ENCODE results near the gene GLIS1. TPM values are rescaled to one million over a fixed set of nuclear protein-coding genes. Genes with fewer than 3 reads are reported as not detected.

Gene GLIS1
- total and polyA plus RNA-seq, 8 donors, result 0.20 to 4.8 (median 0.55) TPM; not detected in 1

GRCh38 chr1:53560581-53561502 lies 178.1 kb downstream of the GLIS1 start:
- 83 to 91% (median 87%) methylated on average over 12 to 15 of the region's 15 CpGs for WGBS, 5 donors
- Histone ChIP-seq H3K4me3 (no peak overlapping the region), H3K36me3 (no peaks in the 10 kb centered on the region), H3K27ac (no peak overlapping the region), H3K9me3 (no peaks in the 10 kb centered on the region), H3K4me1 (peaks cover 0 to 7% (median 0%) of the 10 kb centered on the region in 4 donors), H3K27me3 (peaks cover 0 to 3% (median 0%) of the 10 kb centered on the region in 3 donors)
- DNase-seq, result no peak
- intact Hi-C loops (cut with DNase I; ENCODE audit: low total_unique reads), result no loop called here
- TF ChIP-seq POLR2A (IDR thresholded peaks at IDR 0.05) (no peak), EP300 (IDR thresholded peaks at IDR 0.05) (no peak), POLR2AphosphoS5 (IDR thresholded peaks at IDR 0.05) (no peak), CTCF (IDR thresholded peaks at IDR 0.05) (no peak)

DNA sequence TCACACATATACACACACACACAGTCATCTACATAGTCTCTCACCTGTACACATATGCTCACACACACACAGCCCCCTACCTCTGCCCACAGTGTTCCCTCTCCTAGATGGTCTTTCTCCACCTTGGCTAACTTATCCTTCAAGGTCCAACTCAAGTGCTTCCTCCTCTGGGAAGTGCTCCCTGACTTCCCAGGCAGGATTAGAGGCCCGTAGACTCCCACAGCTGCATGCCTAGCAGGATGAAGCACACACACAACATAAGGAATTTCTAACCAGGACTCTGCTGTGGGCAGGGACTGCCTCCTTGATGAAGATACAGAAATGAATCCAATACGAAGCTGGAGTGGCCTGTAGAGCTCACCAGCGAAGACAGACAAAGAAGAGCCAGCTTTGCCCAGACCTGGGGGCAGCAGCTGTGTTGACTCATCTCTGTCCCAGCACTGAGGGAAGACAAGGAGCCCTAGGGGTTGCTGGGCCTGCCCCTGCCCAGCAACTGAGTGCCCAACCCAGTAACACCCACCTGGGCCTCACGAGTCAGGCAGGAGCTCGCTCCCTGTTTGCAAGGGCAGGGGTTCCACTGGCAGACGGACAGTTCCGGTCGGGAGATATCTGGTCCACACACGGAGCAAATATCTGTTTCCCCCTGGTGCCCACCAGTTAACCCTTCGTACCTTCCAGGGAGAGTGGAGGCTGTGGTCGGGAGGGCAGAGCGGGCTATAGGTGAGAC lies 178.9 kb downstream of the GLIS1 start:
- Histone ChIP-seq H3K27me3 (peaks cover 0 to 3% (median 0%) of the 10 kb centered on the region in 3 donors), H3K36me3 (no peaks in the 10 kb centered on the region), H3K4me1 (peaks cover 0 to 7% (median 0%) of the 10 kb centered on the region in 4 donors), H3K9me3 (no peaks in the 10 kb centered on the region), H3K4me3 (no peak overlapping the region), H3K27ac (no peak overlapping the region)
- no peak for DNase-seq
- no peak for TF ChIP-seq CTCF (IDR thresholded peaks at IDR 0.05)
- TF ChIP-seq POLR2AphosphoS5 (IDR thresholded peaks at IDR 0.05), result no peak
- no peak for TF ChIP-seq POLR2A (IDR thresholded peaks at IDR 0.05)
- no peak for TF ChIP-seq EP300 (IDR thresholded peaks at IDR 0.05)
- WGBS, 5 donors, result 79 to 87% (median 81%) methylated on average over 11 to 12 of the region's 12 CpGs
- intact Hi-C loops (cut with DNase I; ENCODE audit: low total_unique reads), result no loop called here

- Histone ChIP-seq H3K27me3 (peaks cover 0 to 3% (median 0%) of the 10 kb centered on the region in 3 donors), H3K4me3 (no peak overlapping the region), H3K9me3 (no peaks in the 10 kb centered on the region), H3K4me1 (peaks cover 0 to 7% (median 0%) of the 10 kb centered on the region in 4 donors), H3K27ac (no peak overlapping the region), H3K36me3 (no peaks in the 10 kb centered on the region)
- no peak for DNase-seq
- WGBS, 5 donors, result 69 to 88% (median 79%) methylated on average over 7 to 13 of the region's 13 CpGs
- TF ChIP-seq POLR2AphosphoS5 (IDR thresholded peaks at IDR 0.05), result no peak
- TF ChIP-seq CTCF (IDR thresholded peaks at IDR 0.05), result no peak
- TF ChIP-seq POLR2A (IDR thresholded peaks at IDR 0.05), result no peak
- TF ChIP-seq EP300 (IDR thresholded peaks at IDR 0.05), result no peak
- intact Hi-C loops (cut with DNase I; ENCODE audit: low total_unique reads), result no loop called here
Measured at GRCh38 chr1:53559391-53559815, 179.6 kb downstream of the GLIS1 start.

DNA sequence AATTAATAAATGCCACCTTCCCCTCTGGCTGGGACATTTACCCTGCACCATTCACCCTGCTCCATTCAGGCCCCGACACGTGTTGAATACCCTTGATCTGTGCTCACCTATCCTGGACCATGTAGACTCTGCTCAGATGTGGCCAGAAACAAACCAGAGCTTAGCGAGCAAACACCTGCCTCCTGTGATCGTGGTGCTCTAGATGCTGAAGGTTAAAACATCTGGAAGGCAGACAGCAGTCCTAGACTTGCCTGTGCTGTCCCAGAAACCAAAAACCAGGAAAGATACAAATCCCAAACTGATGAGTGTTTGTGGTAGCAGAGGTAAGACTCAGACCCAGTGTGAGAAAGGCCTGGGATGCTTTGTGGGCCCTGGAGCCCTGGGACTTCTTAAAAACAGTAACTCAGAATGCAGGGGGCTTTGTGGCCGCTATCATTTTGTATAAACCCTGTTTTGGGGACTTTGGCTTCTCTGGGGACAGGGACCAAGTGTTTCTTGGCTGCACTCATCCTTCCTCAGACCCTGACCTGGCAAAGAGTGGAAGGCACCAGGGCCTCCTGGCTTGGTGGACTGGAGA lies 180.1 kb downstream of the GLIS1 start:
- peaks cover 0 to 3% (median 0%) of the 10 kb centered on the region in 3 donors for H3K27me3 ChIP-seq
- peaks cover 0 to 7% (median 0%) of the 10 kb centered on the region in 4 donors for H3K4me1 ChIP-seq
- DNase-seq, result no peak
- H3K4me3 ChIP-seq, result no peak overlapping the region
- no peaks in the 10 kb centered on the region for H3K36me3 ChIP-seq
- WGBS, 5 donors, result 78 to 90% (median 87%) methylated on average over 4 to 5 of the region's 5 CpGs
- no peaks in the 10 kb centered on the region for H3K9me3 ChIP-seq
- no peak overlapping the region for H3K27ac ChIP-seq
- TF ChIP-seq EP300 (IDR thresholded peaks at IDR 0.05) (no peak), POLR2AphosphoS5 (IDR thresholded peaks at IDR 0.05) (no peak), CTCF (IDR thresholded peaks at IDR 0.05) (no peak), POLR2A (IDR thresholded peaks at IDR 0.05) (no peak)
- intact Hi-C loops (cut with DNase I; ENCODE audit: low total_unique reads), result no loop called here

Data from stomach (tissue), 9 donors.